Iris pigment epithelial cell (primary cell): Measurements from ENCODE around the gene TENM4.
"Not testable (repeated sequence)": the region's sequence is repeated elsewhere in the genome, so short reads cannot be mapped to it uniquely, and the experiment has no call there.

Source experiments
- DNase-seq: peaks from one replicate; pipeline ENCODE4 v3.0.0-alpha.2; 2011; ENCODE audit warnings: low read depth

Gene TENM4

GRCh38 chr11:79208126-79208525 is 232.7 kb downstream of the TENM4 start:
- no peak for DNase-seq

DNA sequence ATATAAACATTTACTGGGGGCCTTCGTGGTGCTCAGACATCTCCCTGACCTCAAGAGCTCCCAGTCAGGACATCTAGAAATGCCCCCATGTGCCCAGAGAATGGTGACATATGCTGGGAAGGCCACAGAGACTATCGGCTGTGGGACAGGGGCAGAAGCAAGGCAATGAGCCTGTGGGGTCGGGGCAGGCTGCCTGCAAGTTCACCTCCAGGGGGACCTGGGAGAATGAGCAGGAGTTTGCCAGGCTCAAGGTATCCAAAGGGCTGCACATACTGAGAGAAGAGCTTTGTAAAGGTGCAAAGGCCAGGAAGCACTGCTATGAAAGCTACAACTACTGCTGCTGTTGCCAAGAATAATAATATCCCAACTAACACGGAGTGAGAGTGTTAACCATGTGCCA is 233.9 kb downstream of the TENM4 start:
- no peak for DNase-seq

DNA sequence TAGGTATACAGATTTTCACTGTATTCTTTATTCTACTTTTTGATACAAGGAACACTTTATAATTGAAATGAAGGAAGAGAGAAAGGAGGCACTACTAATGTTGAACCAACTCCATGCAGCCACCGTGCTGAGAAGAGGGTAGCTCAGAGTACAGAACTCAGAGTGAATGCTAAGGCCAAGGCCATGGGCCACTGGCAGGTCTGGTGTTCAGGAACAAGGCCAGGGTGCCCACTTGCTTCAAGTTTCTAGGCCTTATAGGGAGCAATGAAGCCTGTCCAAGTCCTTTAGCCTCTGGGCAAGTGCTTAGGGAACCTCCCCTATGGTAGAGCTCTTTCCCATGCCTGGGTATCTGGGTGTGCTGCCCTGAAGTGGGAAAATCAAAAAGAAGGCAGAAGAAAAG is 235.0 kb downstream of the TENM4 start:
- DNase-seq, result no peak

GRCh38 chr11:79201677-79202347 is 239.0 kb downstream of the TENM4 start:
- no peak for DNase-seq

GRCh38 chr11:79200398-79201070 is 240.3 kb downstream of the TENM4 start:
- peak; percentile 19 for DNase-seq

DNA sequence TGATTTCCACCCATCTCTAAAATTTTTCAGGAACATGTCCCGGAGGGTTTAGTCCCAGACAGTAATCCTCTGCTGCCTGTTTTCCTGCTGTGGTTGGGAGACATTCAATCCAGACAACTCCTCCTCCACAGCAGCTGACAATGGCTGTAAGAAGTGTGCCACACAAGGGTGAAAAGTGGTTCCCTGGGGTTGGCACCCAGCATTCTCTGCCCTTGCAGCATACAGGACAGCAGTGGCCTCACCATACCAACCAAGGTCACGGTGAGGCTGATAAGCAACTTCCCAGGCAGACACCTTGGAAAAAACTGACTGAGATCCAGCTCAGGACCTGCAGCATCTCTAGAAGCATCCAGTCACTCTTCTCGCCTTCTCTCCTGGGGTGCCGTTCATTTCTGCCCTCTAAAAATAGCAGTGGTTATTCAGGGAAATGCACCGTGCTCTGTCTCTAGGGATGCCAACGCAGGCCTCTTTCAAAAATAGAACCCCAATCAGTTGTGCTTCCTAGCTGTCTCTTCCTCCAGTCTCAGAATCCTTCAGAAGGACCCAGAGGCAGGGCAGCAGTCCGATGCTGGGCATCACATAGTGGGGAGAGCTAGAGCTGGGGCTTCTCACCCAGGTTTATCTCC is 241.0 kb downstream of the TENM4 start:
- no peak for DNase-seq

DNA sequence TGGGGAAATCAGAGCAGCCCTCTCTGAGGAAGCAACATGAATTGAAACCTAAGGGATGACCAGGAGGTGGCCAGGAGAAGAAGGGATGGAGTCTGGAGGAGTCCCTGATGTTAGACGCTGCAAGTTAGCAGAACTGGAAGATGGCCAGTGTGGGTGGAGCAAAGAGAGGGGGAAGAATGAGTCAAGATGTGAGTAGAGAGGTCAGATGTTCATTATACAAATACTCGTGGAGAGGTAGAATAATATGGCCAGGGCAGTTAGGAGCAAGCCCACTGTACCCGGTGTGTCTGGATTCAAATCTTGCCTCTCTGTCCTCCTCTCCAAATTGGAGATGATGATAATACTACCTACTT is 242.0 kb downstream of the TENM4 start:
- peak; percentile 54 for DNase-seq

DNA sequence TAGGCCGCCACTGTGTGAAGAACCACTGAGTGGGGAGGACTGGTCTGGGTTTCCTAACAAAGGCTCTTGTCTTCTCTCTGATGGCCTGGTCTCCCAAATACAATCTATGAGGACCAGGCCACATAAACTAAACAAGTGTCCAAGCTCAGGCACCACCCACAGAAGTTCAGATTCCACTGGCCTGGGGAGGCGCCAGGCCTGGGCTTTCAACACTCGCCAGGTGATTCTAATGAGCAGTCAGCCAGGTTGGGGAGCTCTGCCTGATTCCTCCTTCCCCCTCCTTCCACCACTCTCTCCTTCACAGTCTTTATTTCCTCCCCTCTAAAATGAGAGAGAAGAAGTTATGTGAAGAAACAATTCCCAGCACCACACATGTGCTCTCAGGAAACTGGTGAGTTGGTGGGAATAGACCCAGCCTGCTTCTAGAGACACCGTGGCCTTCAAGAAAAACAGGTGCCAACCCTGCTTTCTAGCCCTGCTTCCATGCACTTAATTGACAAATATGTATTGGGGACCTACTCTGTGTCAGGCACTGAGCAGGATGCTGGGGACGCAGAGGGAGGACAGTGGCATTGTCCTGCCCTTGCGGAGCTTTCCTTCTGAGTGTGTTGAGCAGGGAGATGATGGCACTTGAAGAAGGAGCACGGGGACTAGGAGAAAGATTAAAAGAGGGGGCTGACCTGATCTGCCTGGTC is 242.5 kb downstream of the TENM4 start:
- no peak for DNase-seq

- no peak for DNase-seq
Observed at GRCh38 chr11:79196950-79197349, 243.9 kb downstream of the TENM4 start.

DNA sequence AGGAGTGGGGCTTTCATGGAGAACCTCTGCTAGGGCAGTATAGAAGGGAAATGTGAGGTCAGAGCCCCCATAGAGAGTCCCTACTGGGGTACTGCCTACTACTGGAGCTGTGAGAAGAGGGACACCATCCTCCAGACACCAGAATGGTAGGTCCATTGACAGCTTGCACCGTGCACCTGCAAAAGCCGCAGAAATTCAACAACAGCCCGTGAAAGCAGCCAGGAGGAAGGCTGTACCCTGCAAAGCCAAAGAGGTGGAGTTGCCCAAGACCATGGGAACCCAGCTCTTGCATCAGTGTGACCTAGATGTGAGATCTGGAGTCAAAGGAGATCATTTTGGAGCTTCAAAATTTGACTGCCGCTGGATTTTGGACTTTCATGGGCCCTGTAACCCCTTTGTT is 245.6 kb downstream of the TENM4 start:
- DNase-seq, result no peak

DNA sequence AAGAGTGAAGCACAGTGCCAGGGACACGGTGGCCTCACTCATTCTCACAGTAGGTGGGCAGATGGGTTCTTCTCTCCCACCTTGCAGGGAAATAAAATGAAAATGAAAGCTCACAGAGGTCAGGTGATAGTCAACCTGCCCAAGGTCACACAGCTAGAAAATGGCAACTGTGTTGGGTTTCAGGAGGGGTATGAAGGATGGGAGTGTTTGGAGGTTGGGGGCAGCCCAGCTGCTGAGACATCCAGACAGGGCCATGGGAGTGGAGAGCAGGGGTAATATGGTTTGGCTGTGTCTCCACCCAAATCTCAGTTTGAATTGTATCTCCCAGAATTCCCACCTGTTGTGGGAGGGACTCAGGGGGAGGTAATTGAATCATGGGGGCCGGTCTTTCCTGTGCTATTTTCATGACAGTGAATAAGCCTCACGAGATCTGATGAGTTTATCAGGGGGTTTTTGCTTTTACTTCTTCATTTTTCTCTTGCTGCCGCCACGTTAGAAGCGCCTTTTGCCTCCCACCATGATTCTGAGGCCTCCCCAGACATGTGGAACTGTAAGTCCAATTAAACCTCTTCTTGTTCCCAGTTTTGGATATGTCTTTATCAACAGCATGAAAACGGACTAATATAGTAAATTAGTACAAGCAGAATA is 247.0 kb downstream of the TENM4 start:
- no peak for DNase-seq

DNA sequence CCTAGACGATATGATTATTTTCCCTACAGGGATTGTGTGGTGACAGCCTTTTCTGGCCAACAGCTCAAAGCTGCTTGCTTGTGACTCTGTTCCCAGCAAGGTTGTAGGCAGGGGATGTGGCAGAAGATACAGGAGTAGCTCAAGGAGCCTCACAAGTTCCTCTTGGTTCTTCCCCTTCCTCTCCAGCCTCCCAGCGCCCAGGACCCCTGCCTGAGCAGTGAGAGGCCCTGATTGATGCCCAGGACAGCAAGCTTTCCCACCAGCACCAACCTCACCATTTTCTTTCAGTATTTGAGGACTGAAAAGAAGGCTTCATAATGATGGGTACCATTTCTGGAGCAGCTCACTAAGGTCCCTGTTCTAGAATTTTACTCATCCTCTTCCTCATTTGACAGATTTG is 248.0 kb downstream of the TENM4 start:
- DNase-seq, result no peak

DNA sequence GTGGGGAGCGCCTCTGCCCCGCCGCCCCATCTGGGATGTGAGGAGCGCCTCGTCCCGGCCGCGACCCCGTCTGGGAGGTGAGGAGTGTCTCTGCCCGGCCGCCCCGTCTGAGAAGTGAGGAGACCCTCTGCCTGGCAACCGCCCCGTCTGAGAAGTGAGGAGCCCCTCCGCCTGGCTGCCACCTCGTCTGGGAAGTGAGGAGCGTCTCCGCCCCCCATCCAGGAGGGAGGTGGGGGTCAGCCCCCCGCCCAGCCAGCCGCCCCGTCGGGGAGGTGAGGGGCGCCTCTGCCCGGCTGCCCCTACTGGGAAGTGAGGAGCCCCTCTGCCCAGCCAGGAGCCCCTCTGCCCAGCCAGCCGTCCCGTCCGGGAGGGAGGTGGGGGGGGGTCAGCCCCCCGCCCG is 249.1 kb downstream of the TENM4 start:
- DNase-seq, result not testable (repeated sequence)

GRCh38 chr11:79190553-79190952 is 250.3 kb downstream of the TENM4 start:
- DNase-seq, result not testable (repeated sequence)

DNA sequence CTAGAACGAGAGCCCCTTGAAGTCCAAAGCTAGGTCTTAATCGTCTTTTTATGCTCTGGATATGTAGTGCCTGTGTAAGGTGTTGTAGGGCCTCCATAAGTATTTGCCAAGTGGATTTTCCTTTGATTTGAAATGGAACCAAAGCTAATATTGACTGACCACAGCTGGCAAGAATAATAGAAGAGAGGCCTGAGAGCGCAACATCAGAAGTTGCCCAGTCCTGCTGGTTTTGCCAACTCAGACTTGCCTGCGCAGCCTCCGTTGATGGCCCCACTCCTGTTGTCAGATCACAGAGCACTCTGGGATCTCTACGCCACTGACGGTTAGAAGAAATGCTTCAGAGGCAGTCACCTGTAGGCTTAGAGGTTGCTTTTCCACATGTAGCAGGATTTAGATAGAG is 251.2 kb downstream of the TENM4 start:
- DNase-seq, result no peak

GRCh38 chr11:79189055-79189454 is 251.8 kb downstream of the TENM4 start:
- DNase-seq, result no peak

DNA sequence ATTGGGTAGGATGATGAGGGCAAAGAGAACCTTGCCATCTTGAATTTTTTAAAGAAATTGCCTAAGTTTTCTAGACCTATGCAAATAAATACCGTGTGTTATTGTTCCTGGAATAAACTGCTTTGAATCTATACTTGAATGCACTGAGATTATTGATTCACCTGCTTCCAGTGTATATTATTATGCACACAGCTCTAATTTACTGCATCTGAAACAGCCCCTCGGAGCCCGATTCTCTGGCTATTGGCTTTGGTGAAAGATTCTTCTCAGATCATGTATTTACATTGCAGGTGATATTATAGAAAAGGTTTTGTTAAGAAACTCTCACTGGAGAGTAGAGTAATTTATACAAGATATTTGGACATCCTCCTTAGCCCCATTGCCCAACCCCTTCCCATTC is 254.2 kb downstream of the TENM4 start:
- no peak for DNase-seq

DNA sequence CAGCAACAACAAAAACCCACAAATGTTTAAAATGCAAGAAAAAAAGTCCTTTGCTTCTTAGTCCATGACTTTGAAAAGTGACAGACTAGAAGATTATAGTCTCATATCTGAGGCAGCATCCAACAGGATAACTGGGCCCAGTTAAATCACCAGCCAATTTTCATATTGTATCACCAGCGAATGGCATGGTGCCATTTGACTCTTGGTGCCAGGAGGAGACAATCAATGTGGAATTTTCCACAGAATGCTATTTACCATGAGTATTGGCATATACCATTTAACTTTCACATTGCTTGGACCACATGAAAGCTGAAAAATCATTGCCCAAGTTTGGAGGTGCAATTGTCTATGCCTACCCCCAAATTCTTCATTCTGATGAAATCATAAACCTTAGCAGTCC is 255.5 kb downstream of the TENM4 start:
- DNase-seq, result no peak

DNA sequence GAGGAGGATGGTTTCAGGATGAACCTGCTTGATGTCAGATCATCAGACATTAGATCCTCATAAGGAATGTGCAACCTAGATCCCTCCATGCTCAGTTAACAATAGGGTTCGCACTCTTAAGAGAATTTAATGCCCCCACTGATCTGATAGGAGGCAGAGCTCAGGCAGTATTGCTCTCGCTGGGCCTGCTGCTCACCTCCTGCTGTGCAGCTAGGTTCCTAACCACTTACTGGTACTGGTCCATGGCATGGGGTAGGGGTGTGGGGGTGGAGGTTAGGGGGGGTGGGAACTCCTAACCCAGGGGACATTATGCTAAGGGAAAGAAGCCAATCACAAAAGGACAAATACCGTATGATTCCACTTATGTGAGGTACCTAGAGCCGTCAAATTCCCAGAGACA is 256.5 kb downstream of the TENM4 start:
- DNase-seq, result no peak

DNA sequence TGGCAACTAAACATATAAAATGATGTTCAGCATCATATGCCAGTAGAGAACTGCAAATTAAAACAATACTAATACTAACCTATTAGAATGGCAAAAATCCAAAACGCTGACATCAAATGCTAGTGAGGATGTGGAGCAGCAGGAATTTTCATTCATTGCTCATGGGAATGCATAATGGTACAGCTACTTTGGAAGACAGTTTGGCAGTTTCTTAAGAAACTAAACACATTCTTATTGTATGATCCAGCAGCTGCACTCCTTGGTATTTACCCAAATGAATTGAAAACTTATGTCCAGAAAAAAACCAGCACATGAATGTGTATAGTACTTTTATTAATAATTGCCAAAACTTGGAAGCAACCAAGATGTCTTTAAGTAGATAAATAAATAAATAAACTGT is 258.0 kb downstream of the TENM4 start:
- peak; percentile 47 for DNase-seq

GRCh38 chr11:79179087-79179486 is 261.7 kb downstream of the TENM4 start:
- no peak for DNase-seq
